Measurements from ENCODE around the gene OR5B12. TPM values are rescaled to one million over a fixed set of nuclear protein-coding genes. Genes with fewer than 3 reads are reported as not detected.

The OR5B12 gene
- total RNA-seq, 4 donors from 2014 or later = not detected

- Histone ChIP-seq H3K27me3 (no peaks in the 10 kb centered on the region), H3K36me3 (no peaks in the 10 kb centered on the region), H3K9me3 (peaks cover 0 to under 1% (median 0%) of the 10 kb centered on the region in 4 donors), H3K4me1 (no peaks in the 10 kb centered on the region), H3K4me3 (no peak overlapping the region), H3K27ac (no peak overlapping the region)
- no peak for DNase-seq
- TF ChIP-seq CTCF (IDR thresholded peaks at IDR 0.05) (no peak), POLR2A (IDR thresholded peaks at IDR 0.05) (no peak)
Measured at GRCh38 chr11:58465690-58466089, 23.7 kb upstream of the OR5B12 start.

- TF ChIP-seq POLR2A (IDR thresholded peaks at IDR 0.05) (no peak), CTCF (IDR thresholded peaks at IDR 0.05) (no peak)
- H3K27me3 ChIP-seq = no peaks in the 10 kb centered on the region
Measured at GRCh38 chr11:58451585-58451984, 9.5 kb upstream of the OR5B12 start.

GRCh38 chr11:58446294-58446693, 4.3 kb upstream of the OR5B12 start:
- H3K4me1 ChIP-seq = no peaks in the 10 kb centered on the region
- no peak overlapping the region for H3K4me3 ChIP-seq
- no peaks in the 10 kb centered on the region for H3K9me3 ChIP-seq
- DNase-seq = no peak
- TF ChIP-seq CTCF (IDR thresholded peaks at IDR 0.05) (no peak), POLR2A (IDR thresholded peaks at IDR 0.05) (no peak)
- H3K27ac ChIP-seq = no peak overlapping the region
- no peaks in the 10 kb centered on the region for H3K27me3 ChIP-seq
- H3K36me3 ChIP-seq = no peaks in the 10 kb centered on the region

More at GRCh38 chr11:58451585-58451984, 9.5 kb upstream of the OR5B12 start:
- Histone ChIP-seq H3K9me3 (no peaks in the 10 kb centered on the region), H3K36me3 (no peaks in the 10 kb centered on the region), H3K27ac (no peak overlapping the region), H3K4me3 (no peak overlapping the region), H3K4me1 (no peaks in the 10 kb centered on the region)
- DNase-seq = no peak

- no peaks in the 10 kb centered on the region for H3K36me3 ChIP-seq
- no peak for TF ChIP-seq POLR2A (IDR thresholded peaks at IDR 0.05)
- no peak for TF ChIP-seq CTCF (IDR thresholded peaks at IDR 0.05)
- H3K27ac ChIP-seq = no peak overlapping the region
- H3K27me3 ChIP-seq = no peaks in the 10 kb centered on the region
- no peaks in the 10 kb centered on the region for H3K9me3 ChIP-seq
- H3K4me1 ChIP-seq = no peaks in the 10 kb centered on the region
- H3K4me3 ChIP-seq = no peak overlapping the region
- no peak for DNase-seq
Measured at GRCh38 chr11:58444300-58444699, 2.3 kb upstream of the OR5B12 start.

GRCh38 chr11:58438486-58438885, 3.5 kb downstream of the OR5B12 start:
- Histone ChIP-seq H3K4me1 (no peaks in the 10 kb centered on the region), H3K9me3 (no peaks in the 10 kb centered on the region), H3K36me3 (no peaks in the 10 kb centered on the region), H3K27ac (no peak overlapping the region), H3K27me3 (no peaks in the 10 kb centered on the region), H3K4me3 (no peak overlapping the region)
- TF ChIP-seq CTCF (IDR thresholded peaks at IDR 0.05) = no peak
- TF ChIP-seq POLR2A (IDR thresholded peaks at IDR 0.05) = no peak
- no peak for DNase-seq

- TF ChIP-seq CTCF (IDR thresholded peaks at IDR 0.05) (no peak), POLR2A (IDR thresholded peaks at IDR 0.05) (no peak)
- no peak overlapping the region for H3K27ac ChIP-seq
- no peaks in the 10 kb centered on the region for H3K27me3 ChIP-seq
- no peaks in the 10 kb centered on the region for H3K9me3 ChIP-seq
- no peaks in the 10 kb centered on the region for H3K4me1 ChIP-seq
- H3K36me3 ChIP-seq = no peaks in the 10 kb centered on the region
- DNase-seq = no peak
- no peak overlapping the region for H3K4me3 ChIP-seq
Measured at GRCh38 chr11:58434217-58434616, 7.8 kb downstream of the OR5B12 start.

Data from Peyer's patch (tissue), 4 donors.